NOMO-1 treated with DMSO at 0.1 percent for 48 hours (cell line): ENCODE measurements around the gene IMP4.

Experiments
- DNase-seq: peaks from one replicate; lab custom pipeline; 2025; ENCODE audit not compliant: unreplicated experiment; lab: John Stamatoyannopoulos, UW

The IMP4 gene

GRCh38 chr2:130375291-130376266 lies 32.9 kb downstream of the IMP4 start:
- no peak for DNase-seq

GRCh38 chr2:130376433-130377293 lies 34.0 kb downstream of the IMP4 start:
- DNase-seq: peak; percentile 52

GRCh38 chr2:130377491-130377890 lies 34.8 kb downstream of the IMP4 start:
- DNase-seq: no peak

- DNase-seq: no peak
These were observed 35.7 kb downstream of the IMP4 start for GRCh38 chr2:130378206-130378897.

- no peak for DNase-seq
These were observed 36.2 kb downstream of the IMP4 start for GRCh38 chr2:130378898-130379214.

- DNase-seq: no peak
These were observed 37.6 kb downstream of the IMP4 start for GRCh38 chr2:130380096-130380934.

GRCh38 chr2:130381145-130381544 lies 38.4 kb downstream of the IMP4 start:
- DNase-seq: no peak

GRCh38 chr2:130381619-130382018 lies 38.9 kb downstream of the IMP4 start:
- DNase-seq: no peak

GRCh38 chr2:130382313-130382917 lies 39.7 kb downstream of the IMP4 start:
- DNase-seq: no peak

GRCh38 chr2:130385709-130386108 lies 43.0 kb downstream of the IMP4 start:
- peak; percentile 47 for DNase-seq

GRCh38 chr2:130387071-130387400 lies 44.3 kb downstream of the IMP4 start:
- no peak for DNase-seq

- no peak for DNase-seq
These were observed 45.1 kb downstream of the IMP4 start for GRCh38 chr2:130387804-130388203.

- DNase-seq: no peak
These were observed 45.7 kb downstream of the IMP4 start for GRCh38 chr2:130388221-130388907.

- no peak for DNase-seq
These were observed 46.7 kb downstream of the IMP4 start for GRCh38 chr2:130389358-130389757.

- DNase-seq: no peak
These were observed 47.1 kb downstream of the IMP4 start for GRCh38 chr2:130389783-130390182.

GRCh38 chr2:130390460-130391057 lies 47.9 kb downstream of the IMP4 start:
- DNase-seq: peak; percentile 37

- peak; percentile 78 for DNase-seq
These were observed 48.6 kb downstream of the IMP4 start for GRCh38 chr2:130391058-130391871.
